Keratinocyte (primary cell): ENCODE results near the gene ALX1. TPM values are rescaled to one million over a fixed set of nuclear protein-coding genes. Genes with fewer than 3 reads are reported as not detected.
A peak's percentile ranks its signal among the peaks of the same experiment; 100 is the strongest.

Experiments
- DNase-seq: peaks from one replicate; pipeline ENCODE4 v3.0.0-alpha.2; 2011; ENCODE audit warnings: low read depth, missing footprints, low spot score
- FAIRE-seq: peaks from 2 replicates; lab custom pipeline; 2011; peaks lifted over from hg19 to GRCh38; lab: Jason Lieb, UNC
- H2AFZ ChIP-seq: 2 replicates; pipeline ENCODE4 v1.6.0; 2012; ENCODE audit warnings: low read length, control low read depth, inconsistent platforms; ENCODE audit not compliant: control insufficient read depth
- H3K27ac ChIP-seq: 2 replicates; pipeline ENCODE4 v1.5.1; 2011; ENCODE audit warnings: low read length; ENCODE audit not compliant: control insufficient read depth, insufficient read depth
- H3K27me3 ChIP-seq: 3 replicates; pipeline ENCODE4 v1.6.0; 2011; ENCODE audit warnings: low read length; ENCODE audit not compliant: control insufficient read depth, insufficient read depth; ENCODE audit errors: extremely low read depth
- H3K36me3 ChIP-seq, 2 experiments: 2 replicates in 1 of 2; 3 replicates in 1 of 2; pipeline ENCODE4 v1.5.1; 2011; ENCODE audit warnings: low read length in 2 of 2, mild to moderate bottlenecking in 1 of 2; ENCODE audit not compliant: control insufficient read depth in 2 of 2, insufficient read depth in 2 of 2; ENCODE audit errors: extremely low read depth in 1 of 2
- H3K4me1 ChIP-seq: 3 replicates; pipeline ENCODE4 v1.5.1; 2011; ENCODE audit warnings: low read length; ENCODE audit not compliant: control insufficient read depth, insufficient read depth; ENCODE audit errors: extremely low read depth
- H3K4me2 ChIP-seq: 3 replicates; pipeline ENCODE4 v1.6.0; 2011; ENCODE audit warnings: low read depth, low read length; ENCODE audit not compliant: control insufficient read depth, insufficient read depth; ENCODE audit errors: extremely low read depth
- H3K4me3 ChIP-seq, 3 experiments: fragments of 200-600 bp in 1 of 3; sonication (generic) in 1 of 3; 2 replicates in 2 of 3; 3 replicates in 1 of 3; pipeline ENCODE4 v1.5.1; 2011 to 2016; ENCODE audit warnings: low read length in 3 of 3, mild to moderate bottlenecking in 3 of 3, control low read depth in 2 of 3, inconsistent platforms in 1 of 3, low read depth in 1 of 3, mixed read lengths in 1 of 3, mixed run types in 1 of 3, moderate library complexity in 1 of 3; ENCODE audit not compliant: control insufficient read depth in 2 of 3, insufficient read depth in 2 of 3; ENCODE audit errors: extremely low read depth in 1 of 3
- H3K79me2 ChIP-seq: 2 replicates; pipeline ENCODE4 v1.6.0; 2012; ENCODE audit warnings: low read length; ENCODE audit not compliant: control insufficient read depth, insufficient read depth
- H3K9ac ChIP-seq: 3 replicates; pipeline ENCODE4 v1.6.0; 2011; ENCODE audit warnings: low read length; ENCODE audit not compliant: control insufficient read depth, insufficient read depth; ENCODE audit errors: extremely low read depth
- H3K9me1 ChIP-seq: 3 replicates; pipeline ENCODE4 v1.6.0; 2011; ENCODE audit warnings: low read length; ENCODE audit not compliant: control insufficient read depth, insufficient read depth; ENCODE audit errors: extremely low read depth
- H3K9me3 ChIP-seq: 2 replicates; pipeline ENCODE4 v1.5.1; 2012; ENCODE audit warnings: low read depth, low read length; ENCODE audit not compliant: control insufficient read depth
- H4K20me1 ChIP-seq: 3 replicates; pipeline ENCODE4 v1.6.0; 2011; ENCODE audit warnings: low read length; ENCODE audit not compliant: control insufficient read depth, insufficient read depth; ENCODE audit errors: extremely low read depth
- CTCF ChIP-seq, 3 experiments: IDR thresholded peaks in 1 of 3; conservative IDR thresholded peaks in 1 of 3; optimal IDR thresholded peaks in 1 of 3; 2 replicates in 2 of 3; 3 replicates in 1 of 3; pipeline versions ENCODE3 to v1.5.1; 2011; ENCODE audit warnings: low read length in 3 of 3, mild to moderate bottlenecking in 3 of 3, moderate library complexity in 2 of 3, control low read depth in 1 of 3, inconsistent platforms in 1 of 3; ENCODE audit not compliant: insufficient read depth in 2 of 3; ENCODE audit errors: extremely low read depth in 1 of 3
- EZH2 ChIP-seq: IDR thresholded peaks from one replicate; pipeline ENCODE4 v1.6.1; 2012; ENCODE audit warnings: inconsistent platforms, mild to moderate bottlenecking, low read length, moderate library complexity
- dilution Hi-C: fragments of 300-500 bp; cut with MboI; formaldehyde crosslinking; loops from one replicate; pipeline ENCODE4 v1.7.0; 2020; ENCODE audit warnings: low sequenced_read_pairs; ENCODE audit not compliant: extremely low pct_ligation_motif_present
- polyA minus RNA-seq, 3 experiments: library from RNA; depleted of rRNA, polyadenylated mRNA; stranded (reverse); fragments of >200 nt; gene quantifications; 1 replicate in 1 of 3; 2 replicates in 1 of 3; 3 replicates in 1 of 3; pipeline ENCODE4 v1.2.3, GENCODE V29; 2011
- polyA plus RNA-seq, 5 experiments: library from polyadenylated mRNA; depleted of rRNA in 3 of 5; stranded (reverse) in 3 of 5; stranded (forward) in 1 of 5; unstranded in 1 of 5; fragments of >200 nt; gene quantifications; 1 replicate in 1 of 5; 2 replicates in 3 of 5; 3 replicates in 1 of 5; pipeline versions ENCODE4 v1.2.1 to v1.2.3, GENCODE V29; 2011 to 2012; ENCODE audit warnings: missing spikeins in 2 of 5, low read depth in 1 of 5, low replicate concordance in 1 of 5

ALX1 gene
- polyA plus RNA-seq (not detected in 3 replicates), polyA minus RNA-seq (not detected in 3 replicates)
- polyA plus RNA-seq (2011; ENCODE audit: low read depth), result not detected
- not detected in 2 replicates for polyA plus RNA-seq (2011; cell fraction: cytosol; rRNA removed)
- not detected in 2 replicates for polyA plus RNA-seq (2011; cell fraction: nucleus; rRNA removed)
- polyA plus RNA-seq (2012; ENCODE audit: low replicate concordance), result not detected in 2 replicates
- polyA minus RNA-seq (2011; cell fraction: cytosol; rRNA and poly(A)+ RNA removed), result not detected
- 0.32 TPM in 1 of 2 replicates, not detected in the other for polyA minus RNA-seq (2011; cell fraction: nucleus; rRNA and poly(A)+ RNA removed)

- Histone ChIP-seq H3K79me2 (no peaks in the 10 kb centered on the region), H3K9me3 (peaks cover 2% of the 10 kb centered on the region), H3K27me3 (peaks cover 69% of the 10 kb centered on the region), H3K36me3 (no peaks in the 10 kb centered on the region), H3K9me1 (no peaks in the 10 kb centered on the region), H4K20me1 (no peaks in the 10 kb centered on the region), H3K27ac (no peak within 1 kb of the TSS), H3K4me1 (peaks cover 10% of the 10 kb centered on the region), H3K4me2 (peak within 1 kb of the TSS; percentile 79), H3K9ac (no peak within 1 kb of the TSS), H3K4me3 (peak within 1 kb of the TSS in 2 of 3 experiments; percentile 55 to 63), H2AFZ (peak within 1 kb of the TSS; percentile 66)
- TF ChIP-seq CTCF (optimal IDR thresholded peaks at IDR 0.05 in 1 of 3, IDR thresholded peaks at IDR 0.05 in 1 of 3, conservative IDR thresholded peaks at IDR 0.05 in 1 of 3; ENCODE audit: extremely low read depth in 1 of 3, insufficient read depth in 2 of 3, low read length in 3 of 3), result no peak
- peak; percentile 96 for TF ChIP-seq EZH2
- dilution Hi-C loops, result no loop called here
- FAIRE-seq (no peak), DNase-seq (no peak)
Observed at GRCh38 chr12:85280165-85280983, at the start of gene ALX1. Gene ALX1 (plus strand): TSS chr12:85280220. CDS start chr12:85280262, 42 bp downstream.

GRCh38 chr12:85237327-85237726 lies 42.7 kb upstream of the ALX1 start:
- H3K4me1 ChIP-seq, result no peaks in the 10 kb centered on the region
- no peak overlapping the region for H3K27ac ChIP-seq
- FAIRE-seq, result no peak

More at GRCh38 chr12:85237327-85237726, 42.7 kb upstream of the ALX1 start:
- Histone ChIP-seq H3K9me3 (no peaks in the 10 kb centered on the region), H4K20me1 (no peaks in the 10 kb centered on the region), H3K9me1 (no peaks in the 10 kb centered on the region), H3K4me3 (no peak overlapping the region), H2AFZ (no peak overlapping the region), H3K9ac (no peak overlapping the region), H3K27me3 (no peaks in the 10 kb centered on the region), H3K4me2 (no peak overlapping the region), H3K36me3 (no peaks in the 10 kb centered on the region), H3K79me2 (no peaks in the 10 kb centered on the region)
- DNase-seq, result no peak
- dilution Hi-C loops, result no loop called here
- TF ChIP-seq EZH2 (no peak), CTCF (optimal IDR thresholded peaks at IDR 0.05 in 1 of 3, IDR thresholded peaks at IDR 0.05 in 1 of 3, conservative IDR thresholded peaks at IDR 0.05 in 1 of 3; ENCODE audit: extremely low read depth in 1 of 3, insufficient read depth in 2 of 3, low read length in 3 of 3) (no peak)
